Adrenal gland (tissue), 12 donors: ENCODE results near the gene SRR. TPM values are rescaled to one million over a fixed set of nuclear protein-coding genes. Genes with fewer than 3 reads are reported as not detected.

ENCODE experiments used
- DNase-seq, 7 donors: peaks; one replicate each; pipeline ENCODE4 v3.0.0-alpha.2; 2019 to 2020
- H3K27ac ChIP-seq, 5 donors: fragments of 200-600 bp; sonication (generic) in 4 of 5; 1 replicate in 3 of 5; 2 replicates in 2 of 5; pipeline versions ENCODE4 v1.5.1 to v1.8.0; 2016 to 2020; ENCODE audit warnings: mild to moderate bottlenecking in 1 of 5
- H3K27me3 ChIP-seq: fragments of 200-600 bp; 2 replicates; pipeline ENCODE4 v1.8.0; 2021
- H3K36me3 ChIP-seq, 2 donors: fragments of 200-600 bp; replicated peaks in 1 of 2; 1 replicate in 1 of 2; 2 replicates in 1 of 2; pipeline versions ENCODE4 v1.5.1 to v1.8.0; 2018 to 2022
- H3K4me1 ChIP-seq, 2 donors: fragments of 200-600 bp; replicated peaks in 1 of 2; 1 replicate in 1 of 2; 2 replicates in 1 of 2; pipeline versions ENCODE4 v1.5.1 to v1.8.0; 2018 to 2021
- H3K4me3 ChIP-seq, 4 donors: fragments of 200-600 bp; sonication (generic) in 3 of 4; one replicate each; pipeline ENCODE4 v1.5.1; 2016 to 2018
- H3K9me3 ChIP-seq, 3 donors: fragments of 200-600 bp; sonication (generic) in 1 of 3; replicated peaks in 1 of 3; 1 replicate in 2 of 3; 2 replicates in 1 of 3; pipeline versions ENCODE4 v1.5.1 to v1.8.0; 2016 to 2021
- CTCF ChIP-seq, 6 experiments: fragments of 450-650 bp in 4 of 6; fragments of 200-600 bp in 2 of 6; sonication (generic) in 1 of 6; IDR thresholded peaks; 1 replicate in 5 of 6; 2 replicates in 1 of 6; pipeline versions ENCODE4 v1.5.1 to v1.8.0; 2016 to 2021; ENCODE audit warnings: antibody characterized with exemption in 6 of 6, mild to moderate bottlenecking in 2 of 6, moderate library complexity in 1 of 6
- POLR2A ChIP-seq, 2 donors: fragments of 450-650 bp; IDR thresholded peaks; one replicate each; pipeline ENCODE4 v1.6.1; 2017; ENCODE audit warnings: antibody characterized with exemption in 2 of 2, mild to moderate bottlenecking in 2 of 2, moderate library complexity in 1 of 2
- WGBS, 4 donors: extraction: QIAGEN DNeasy Blood & Tissue Kit in 2 of 4; methylation state at CpG; one replicate each; pipeline versions ENCODE4 v1.1.5 to v1.1.7; 2013 to 2017; 5-methylcytosine and 5-hydroxymethylcytosine counted together
- intact Hi-C, 2 donors: fragments of 100-400 bp; cut with DNase I; formaldehyde crosslinking; loops; one replicate each; pipeline versions ENCODE4 v1.14.1 to v1.15.0; 2022 to 2023
- polyA plus RNA-seq, 3 donors: library from polyadenylated mRNA; stranded (reverse); fragments of 200-250 nt in 2 of 3; fragments of 350-450 nt in 1 of 3; fragmentation: Illumina TruSeq in 1 of 3; extraction: RNeasy Lipid Tissue Mini Kit (QIAGEN cat#74804) in 1 of 3; gene quantifications; one replicate each; pipeline ENCODE4 v1.2.3, GENCODE V29; 2013 to 2014
- total RNA-seq, 9 donors: library from RNA; depleted of rRNA in 4 of 9; stranded (reverse); fragments of >200 nt in 4 of 9; fragments of 120-200 nt in 1 of 9; fragmentation: NEBNext Ultra II Directional in 1 of 9; extraction: Animal tissue kit (Norgen Biotek cat#: 25700) in 1 of 9; gene quantifications; one replicate each; pipeline versions ENCODE4 v1.1.0 to v1.2.4, GENCODE V29; 2013 to 2023
- donor health status: healthy with polysubstance abuse.
- donor health status: Bipolar disorder and iron deficiency.
- donor health status: DM: yes; HTN: yes; CAD: no.
- donor health status: DM: no; HTN: no; CAD: no.
- donor health status: DM: no; HTN: no; CAD: no.
- donor health status: DM: yes; HTN: yes; CAD: no.

The SRR gene
- total and polyA plus RNA-seq, 12 donors, result 3.8 to 58.6 (median 17.1) TPM

GRCh38 chr17:2295575-2295974, 8.2 kb upstream of the SRR start:
- TF ChIP-seq POLR2A (IDR thresholded peaks at IDR 0.05), result no peak
- no peak for TF ChIP-seq CTCF (IDR thresholded peaks at IDR 0.05)
- H3K27ac ChIP-seq, result no peak overlapping the region
- no peak for DNase-seq
- intact Hi-C loops, result no loop called here
- H3K4me3 ChIP-seq, result no peak overlapping the region
- no peaks in the 10 kb centered on the region for H3K27me3 ChIP-seq
- no peaks in the 10 kb centered on the region for H3K4me1 ChIP-seq
- 77 to 94% (median 86%) methylated on average over 1 of the region's 1 CpG for WGBS, 4 donors
- H3K36me3 ChIP-seq, result peaks cover 0 to 54% of the 10 kb centered on the region in 2 donors
- H3K9me3 ChIP-seq, result no peaks in the 10 kb centered on the region

- 89 to 94% (median 93%) methylated on average over 5 of the region's 5 CpGs for WGBS, 4 donors
- Histone ChIP-seq H3K36me3 (peaks cover 0 to 48% of the 10 kb centered on the region in 2 donors), H3K4me3 (no peak overlapping the region), H3K27ac (no peak overlapping the region), H3K9me3 (no peaks in the 10 kb centered on the region), H3K4me1 (peaks cover 3% of the 10 kb centered on the region in 2 donors), H3K27me3 (no peaks in the 10 kb centered on the region)
- intact Hi-C loops, result no loop called here
- no peak for TF ChIP-seq CTCF (IDR thresholded peaks at IDR 0.05)
- no peak for TF ChIP-seq POLR2A (IDR thresholded peaks at IDR 0.05)
- no peak for DNase-seq
Observed at GRCh38 chr17:2297023-2297422, 6.7 kb upstream of the SRR start.

GRCh38 chr17:2299136-2299535, 4.6 kb upstream of the SRR start:
- Histone ChIP-seq H3K27me3 (no peaks in the 10 kb centered on the region), H3K4me1 (peaks cover 9 to 10% of the 10 kb centered on the region in 2 donors), H3K4me3 (no peak overlapping the region), H3K9me3 (no peaks in the 10 kb centered on the region), H3K36me3 (peaks cover 0 to 28% of the 10 kb centered on the region in 2 donors), H3K27ac (no peak overlapping the region)
- no peak for DNase-seq
- intact Hi-C loops, result no loop called here
- 95 to 97% (median 96%) methylated on average over 9 to 12 of the region's 12 CpGs for WGBS, 4 donors
- TF ChIP-seq POLR2A (IDR thresholded peaks at IDR 0.05), result no peak
- no peak for TF ChIP-seq CTCF (IDR thresholded peaks at IDR 0.05)

- Histone ChIP-seq H3K36me3 (peaks cover 0 to 22% of the 10 kb centered on the region in 2 donors), H3K4me1 (peaks cover 9 to 14% of the 10 kb centered on the region in 2 donors), H3K27ac (no peak overlapping the region), H3K9me3 (no peaks in the 10 kb centered on the region), H3K27me3 (no peaks in the 10 kb centered on the region), H3K4me3 (no peak overlapping the region)
- no peak for DNase-seq
- WGBS, 4 donors, result 90 to 94% (median 92%) methylated on average over 22 of the region's 22 CpGs
- TF ChIP-seq POLR2A (IDR thresholded peaks at IDR 0.05) (no peak), CTCF (IDR thresholded peaks at IDR 0.05) (no peak)
- intact Hi-C loops, result no loop called here
Observed at GRCh38 chr17:2299756-2300155, 4.0 kb upstream of the SRR start.
